HPDE6-E6E7 (cell line): ENCODE results near the gene CEP19.

Experiments used
- DNase-seq: peaks from one replicate; pipeline ENCODE4 v3.0.0; 2011; ENCODE audit warnings: missing footprints; ENCODE audit errors: extremely low spot score

CEP19 gene

GRCh38 chr3:196708467-196708866 is 3.6 kb downstream of the CEP19 start:
- no peak for DNase-seq

GRCh38 chr3:196707566-196707965 is 4.5 kb downstream of the CEP19 start:
- DNase-seq = no peak

- DNase-seq = no peak
These were observed 5.3 kb downstream of the CEP19 start for GRCh38 chr3:196706731-196707130.

- no peak for DNase-seq
These were observed 5.7 kb downstream of the CEP19 start for GRCh38 chr3:196706327-196706726.

GRCh38 chr3:196700801-196701200 is 11.2 kb downstream of the CEP19 start:
- no peak for DNase-seq

- no peak for DNase-seq
These were observed 12.3 kb downstream of the CEP19 start for GRCh38 chr3:196699749-196700148.

- DNase-seq = no peak
These were observed 14.8 kb downstream of the CEP19 start for GRCh38 chr3:196697270-196697669.

- DNase-seq = no peak
These were observed 16.2 kb downstream of the CEP19 start for GRCh38 chr3:196695849-196696226.

- no peak for DNase-seq
These were observed 16.9 kb downstream of the CEP19 start for GRCh38 chr3:196694941-196695848.

GRCh38 chr3:196694202-196694638 is 17.8 kb downstream of the CEP19 start:
- peak; percentile 40 for DNase-seq

GRCh38 chr3:196691386-196691785 is 20.7 kb downstream of the CEP19 start:
- no peak for DNase-seq

- no peak for DNase-seq
These were observed 21.9 kb downstream of the CEP19 start for GRCh38 chr3:196689941-196690660.

GRCh38 chr3:196688349-196688748 is 23.7 kb downstream of the CEP19 start:
- peak; percentile 51 for DNase-seq

GRCh38 chr3:196686436-196686835 is 25.6 kb downstream of the CEP19 start:
- DNase-seq = no peak

GRCh38 chr3:196684548-196685407 is 27.3 kb downstream of the CEP19 start:
- DNase-seq = no peak

- no peak for DNase-seq
These were observed 34.1 kb downstream of the CEP19 start for GRCh38 chr3:196677931-196678330.

- DNase-seq = no peak
These were observed 34.7 kb downstream of the CEP19 start for GRCh38 chr3:196677353-196677752.

GRCh38 chr3:196673632-196674031 is 38.4 kb downstream of the CEP19 start:
- DNase-seq = no peak

GRCh38 chr3:196670339-196670738 is 41.7 kb downstream of the CEP19 start:
- no peak for DNase-seq

GRCh38 chr3:196667056-196667825 is 44.8 kb downstream of the CEP19 start:
- no peak for DNase-seq
